SK-N-MC (cell line): ENCODE data around the gene CYP2F1.
"Not testable (repeated sequence)": the region's sequence is repeated elsewhere in the genome, so short reads cannot be mapped to it uniquely, and the experiment has no call there.

Source experiments
- EZH2 ChIP-seq: fragments of 200-600 bp; sonication (generic); IDR thresholded peaks from one replicate; pipeline ENCODE4 v1.6.1; 2017; ENCODE audit warnings: antibody characterized with exemption
- POLR2AphosphoS5 ChIP-seq: IDR thresholded peaks from 2 replicates; pipeline ENCODE4 v1.6.1; 2012; ENCODE audit warnings: mild to moderate bottlenecking, low read depth, low read length, borderline replicate concordance

DNA sequence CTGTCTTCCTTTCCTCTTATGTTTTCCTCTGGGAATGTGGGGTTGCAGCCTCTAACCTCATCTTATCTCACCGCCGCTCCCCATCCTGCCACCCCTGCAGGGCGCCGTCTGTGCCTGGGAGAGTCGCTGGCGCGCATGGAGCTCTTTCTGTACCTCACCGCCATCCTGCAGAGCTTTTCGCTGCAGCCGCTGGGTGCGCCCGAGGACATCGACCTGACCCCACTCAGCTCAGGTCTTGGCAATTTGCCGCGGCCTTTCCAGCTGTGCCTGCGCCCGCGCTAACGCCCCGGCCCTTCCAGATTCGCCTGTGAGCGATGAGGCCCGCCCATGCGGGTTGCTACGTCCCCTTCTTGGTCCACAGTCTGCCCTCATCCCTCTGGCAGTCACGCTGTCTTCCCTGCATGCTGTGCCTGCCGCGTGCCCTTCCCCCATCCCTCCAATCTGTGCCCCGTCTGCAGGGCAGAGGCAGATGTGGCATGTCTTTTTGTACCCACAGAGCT is 13.6 kb downstream of the CYP2F1 start:
- TF ChIP-seq EZH2, POLR2AphosphoS5: not testable (repeated sequence)
